ENCODE data around the gene ASIC5.

- no peak for TF ChIP-seq CTCF (conservative IDR thresholded peaks at IDR 0.05 in 1 of 2, IDR thresholded peaks at IDR 0.05 in 1 of 2; ENCODE audit: extremely low read depth in 1 of 2, insufficient read depth in 1 of 2, low read depth in 1 of 2, low read length in 2 of 2)
- TF ChIP-seq EZH2 (IDR thresholded peaks at IDR 0.05; ENCODE audit: borderline replicate concordance, low read length), result no peak
Observed at GRCh38 chr4:155822572-155822971, 43.5 kb downstream of the ASIC5 start.

All from mammary epithelial cell (primary cell).